ENCODE data around the gene KCNK15. TPM values are rescaled to one million over a fixed set of nuclear protein-coding genes. Genes with fewer than 3 reads are reported as not detected.

The KCNK15 gene
- total and polyA plus RNA-seq, 9 of the 15 experiments (the other 6 are each of a cell fraction or from before 2014, with no cell fraction given): 0.03 to 0.30 (median 0.17) TPM; not detected in 5

DNA sequence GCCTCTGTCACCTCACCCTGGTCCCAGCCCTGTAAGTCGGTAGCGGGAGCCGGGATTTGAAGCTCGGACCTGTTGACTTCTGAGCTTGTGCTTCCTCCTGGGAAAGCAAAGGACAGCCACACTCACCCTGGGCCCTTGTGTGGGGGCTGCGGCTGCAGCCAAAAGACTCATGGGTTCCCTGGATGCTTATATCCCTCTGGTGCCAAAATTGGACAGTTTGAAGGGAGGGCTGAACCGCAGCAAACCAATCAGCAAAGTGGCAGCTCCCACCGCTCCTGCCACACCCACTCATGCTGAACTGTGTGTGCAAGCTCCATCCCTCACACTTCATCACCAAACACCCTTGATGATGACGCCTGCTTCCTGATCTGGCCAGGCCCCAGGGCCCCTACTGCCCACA, 34.4 kb upstream of the KCNK15 start:
- ChIA-PET CTCF (ENCODE audit: low intra/inter-chr PET ratio) (no interaction called here), POLR2A (interaction anchor here (1.1 to 1.3 kb wide), 2 partner anchors 10 to 16 kb away, joined by 3 to 4 read pairs; no protein-coding TSS in a partner anchor)
- peaks cover 27 to 58% of the 10 kb centered on the region in 2 experiments for H3K27me3 ChIP-seq (ENCODE audit: control insufficient read depth in 2 of 2, insufficient read depth in 2 of 2, low read length in 2 of 2)
- 2% methylated on average over 8 of the region's 8 CpGs for WGBS (ENCODE audit: insufficient coverage, low coverage, missing lambda C conversion rate)
- in situ Hi-C loops (cut with MboI) (no loop called here), intact Hi-C loops (cut with micrococcal nuclease) (no loop called here)
- no peak overlapping the region for H3K4me3 ChIP-seq
- BruUV-seq (replicated peaks): no TSS peak
- no peaks in the 10 kb centered on the region for H3K9me3 ChIP-seq (replicated peaks; ENCODE audit: control insufficient read depth, insufficient read depth, low read depth, low read length)
- DNase-seq (ENCODE audit: extremely low read depth in 1 of 4, low spot score in 3 of 4) (no peak), ATAC-seq (no peak), FAIRE-seq (no peak)
- no peak overlapping the region for H3K9ac ChIP-seq (ENCODE audit: insufficient read depth in 1 of 2, low read depth in 2 of 2, low read length in 2 of 2)
- no peak overlapping the region for H3K27ac ChIP-seq (ENCODE audit: extremely low read depth, low read depth, low read length)
- H3K79me2 ChIP-seq (ENCODE audit: control insufficient read depth, insufficient read depth, low read length): no peaks in the 10 kb centered on the region
- no peak overlapping the region for H3K4me2 ChIP-seq (ENCODE audit: insufficient read depth, low read length)
- no peaks in the 10 kb centered on the region for H3K36me3 ChIP-seq (ENCODE audit: control insufficient read depth, insufficient read depth, low read length)
- H3K9me1 ChIP-seq (ENCODE audit: control insufficient read depth, insufficient read depth, low read length): no peaks in the 10 kb centered on the region
- no peak for TF ChIP-seq ZNF79 (CRISPR knock-in tag; IDR thresholded peaks at IDR 0.05; ENCODE audit: low read depth)
- TF ChIP-seq, protein P1, sequence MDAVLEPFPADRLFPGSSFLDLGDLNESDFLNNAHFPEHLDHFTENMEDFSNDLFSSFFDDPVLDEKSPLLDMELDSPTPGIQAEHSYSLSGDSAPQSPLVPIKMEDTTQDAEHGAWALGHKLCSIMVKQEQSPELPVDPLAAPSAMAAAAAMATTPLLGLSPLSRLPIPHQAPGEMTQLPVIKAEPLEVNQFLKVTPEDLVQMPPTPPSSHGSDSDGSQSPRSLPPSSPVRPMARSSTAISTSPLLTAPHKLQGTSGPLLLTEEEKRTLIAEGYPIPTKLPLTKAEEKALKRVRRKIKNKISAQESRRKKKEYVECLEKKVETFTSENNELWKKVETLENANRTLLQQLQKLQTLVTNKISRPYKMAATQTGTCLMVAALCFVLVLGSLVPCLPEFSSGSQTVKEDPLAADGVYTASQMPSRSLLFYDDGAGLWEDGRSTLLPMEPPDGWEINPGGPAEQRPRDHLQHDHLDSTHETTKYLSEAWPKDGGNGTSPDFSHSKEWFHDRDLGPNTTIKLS (IDR thresholded peaks at IDR 0.05; ENCODE audit: borderline replicate concordance, low read depth): no peak
- TF ChIP-seq, protein P2, sequence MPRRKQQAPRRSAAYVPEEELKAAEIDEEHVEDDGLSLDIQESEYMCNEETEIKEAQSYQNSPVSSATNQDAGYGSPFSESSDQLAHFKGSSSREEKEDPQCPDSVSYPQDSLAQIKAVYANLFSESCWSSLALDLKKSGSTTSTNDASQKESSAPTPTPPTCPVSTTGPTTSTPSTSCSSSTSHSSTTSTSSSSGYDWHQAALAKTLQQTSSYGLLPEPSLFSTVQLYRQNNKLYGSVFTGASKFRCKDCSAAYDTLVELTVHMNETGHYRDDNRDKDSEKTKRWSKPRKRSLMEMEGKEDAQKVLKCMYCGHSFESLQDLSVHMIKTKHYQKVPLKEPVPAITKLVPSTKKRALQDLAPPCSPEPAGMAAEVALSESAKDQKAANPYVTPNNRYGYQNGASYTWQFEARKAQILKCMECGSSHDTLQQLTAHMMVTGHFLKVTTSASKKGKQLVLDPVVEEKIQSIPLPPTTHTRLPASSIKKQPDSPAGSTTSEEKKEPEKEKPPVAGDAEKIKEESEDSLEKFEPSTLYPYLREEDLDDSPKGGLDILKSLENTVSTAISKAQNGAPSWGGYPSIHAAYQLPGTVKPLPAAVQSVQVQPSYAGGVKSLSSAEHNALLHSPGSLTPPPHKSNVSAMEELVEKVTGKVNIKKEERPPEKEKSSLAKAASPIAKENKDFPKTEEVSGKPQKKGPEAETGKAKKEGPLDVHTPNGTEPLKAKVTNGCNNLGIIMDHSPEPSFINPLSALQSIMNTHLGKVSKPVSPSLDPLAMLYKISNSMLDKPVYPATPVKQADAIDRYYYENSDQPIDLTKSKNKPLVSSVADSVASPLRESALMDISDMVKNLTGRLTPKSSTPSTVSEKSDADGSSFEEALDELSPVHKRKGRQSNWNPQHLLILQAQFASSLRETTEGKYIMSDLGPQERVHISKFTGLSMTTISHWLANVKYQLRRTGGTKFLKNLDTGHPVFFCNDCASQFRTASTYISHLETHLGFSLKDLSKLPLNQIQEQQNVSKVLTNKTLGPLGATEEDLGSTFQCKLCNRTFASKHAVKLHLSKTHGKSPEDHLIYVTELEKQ (CRISPR knock-in tag; IDR thresholded peaks at IDR 0.05): no peak
- no peak for TF ChIP-seq SIN3B (IDR thresholded peaks at IDR 0.05; ENCODE audit: low read depth)
- TF ChIP-seq POLR2AphosphoS2 (IDR thresholded peaks at IDR 0.05; ENCODE audit: low read length): no peak
- TF ChIP-seq, protein P3, sequence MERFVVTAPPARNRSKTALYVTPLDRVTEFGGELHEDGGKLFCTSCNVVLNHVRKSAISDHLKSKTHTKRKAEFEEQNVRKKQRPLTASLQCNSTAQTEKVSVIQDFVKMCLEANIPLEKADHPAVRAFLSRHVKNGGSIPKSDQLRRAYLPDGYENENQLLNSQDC (CRISPR knock-in tag; IDR thresholded peaks at IDR 0.05): no peak
- no peak for TF ChIP-seq EWSR1 (IDR thresholded peaks at IDR 0.05; ENCODE audit: borderline replicate concordance, low read depth, partially characterized antibody)
- no peak for TF ChIP-seq TAF15 (IDR thresholded peaks at IDR 0.05; ENCODE audit: low read depth, low read length)
- TF ChIP-seq KDM5B (IDR thresholded peaks at IDR 0.05; ENCODE audit: insufficient replicate concordance, low read depth, low read length): no peak
- TF ChIP-seq MAZ (CRISPR knock-in tag; conservative IDR thresholded peaks at IDR 0.05 in 1 of 2, IDR thresholded peaks at IDR 0.05 in 1 of 2): no peak
- no peak overlapping the region for H2AFZ ChIP-seq (ENCODE audit: low read depth, low read length)
- H4K20me1 ChIP-seq (replicated peaks; ENCODE audit: control insufficient read depth, insufficient read depth, low read length): peaks cover 6% of the 10 kb centered on the region; the same call in 1 of the 2 replicates
- peaks cover 0 to 13% of the 10 kb centered on the region in 2 experiments; a peak in 2 of 5 replicates for H3K4me1 ChIP-seq (replicated peaks in 1 of 2; ENCODE audit: control insufficient read depth in 2 of 2, insufficient read depth in 2 of 2, low read length in 2 of 2)
